HG02852 (cell line): ENCODE data around the gene LAYN.

Experiments used
- ATAC-seq: cut with Tn5 transposase; IDR thresholded peaks from one replicate; pipeline ENCODE4 v1.9.1; 2021; ENCODE audit warnings: mild to moderate bottlenecking, moderate library complexity; ENCODE audit not compliant: unreplicated experiment

Gene LAYN

DNA sequence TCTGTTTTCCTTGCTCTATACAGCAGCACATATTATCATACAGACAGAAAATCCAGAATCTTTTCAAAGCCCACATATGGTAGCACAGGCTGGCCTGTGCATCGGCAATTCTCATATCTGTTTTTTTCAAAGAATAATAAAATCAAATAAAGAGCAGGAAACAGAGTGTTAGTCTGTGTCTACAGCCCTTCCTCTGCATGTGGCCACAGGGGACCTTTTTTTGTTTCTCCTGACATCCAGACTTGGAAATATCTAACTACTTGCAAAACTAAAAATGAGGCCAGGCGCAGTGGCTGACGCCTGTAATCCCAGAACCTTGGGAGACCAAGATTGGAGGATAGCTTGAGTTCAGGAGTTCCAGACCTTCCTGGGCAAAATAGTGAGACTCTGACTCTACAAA is 20.3 kb downstream of the LAYN start:
- no peak for ATAC-seq

DNA sequence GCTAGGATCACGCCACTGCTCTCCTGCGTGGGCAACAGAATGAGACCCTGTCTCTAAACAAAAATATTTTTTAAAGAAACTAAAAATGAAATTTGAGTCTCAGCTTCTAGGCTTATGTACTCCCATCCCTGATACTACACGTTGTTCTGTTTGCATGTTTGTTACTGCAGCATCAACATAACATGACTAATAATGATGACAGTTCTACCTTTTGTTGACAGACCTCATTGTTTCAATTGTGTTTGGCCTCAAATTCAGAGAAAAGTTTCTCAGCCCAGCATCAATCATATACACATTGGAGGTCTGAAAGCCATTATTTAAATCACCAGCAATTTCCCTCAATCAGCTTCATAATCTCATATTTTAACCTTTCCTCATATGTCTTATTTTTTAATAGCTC is 20.8 kb downstream of the LAYN start:
- no peak for ATAC-seq

DNA sequence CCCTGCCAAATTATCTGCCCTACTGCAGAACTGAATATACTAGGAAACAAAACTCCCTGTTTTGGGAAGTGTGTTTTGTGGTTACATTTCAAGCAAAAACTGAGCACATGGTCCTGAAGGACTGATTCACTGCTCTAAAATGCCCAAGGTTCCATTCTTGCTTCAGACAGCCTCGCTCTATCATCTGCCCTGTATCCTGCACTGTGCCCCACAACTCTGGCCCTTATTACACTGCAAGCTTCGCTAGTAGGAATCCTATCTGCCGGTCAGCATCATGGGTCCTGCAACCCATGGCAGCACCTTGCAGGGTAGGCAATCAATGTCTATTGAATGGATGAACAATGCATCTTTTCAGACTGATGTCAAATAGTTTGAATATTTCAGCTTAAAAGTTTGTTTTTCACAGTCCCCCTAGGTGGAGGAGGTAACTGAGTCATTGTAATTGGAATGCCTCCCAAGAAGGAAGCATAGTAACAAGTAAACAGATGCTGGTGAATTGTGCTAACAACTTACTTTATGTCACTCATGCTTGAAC is 21.3 kb downstream of the LAYN start:
- no peak for ATAC-seq

DNA sequence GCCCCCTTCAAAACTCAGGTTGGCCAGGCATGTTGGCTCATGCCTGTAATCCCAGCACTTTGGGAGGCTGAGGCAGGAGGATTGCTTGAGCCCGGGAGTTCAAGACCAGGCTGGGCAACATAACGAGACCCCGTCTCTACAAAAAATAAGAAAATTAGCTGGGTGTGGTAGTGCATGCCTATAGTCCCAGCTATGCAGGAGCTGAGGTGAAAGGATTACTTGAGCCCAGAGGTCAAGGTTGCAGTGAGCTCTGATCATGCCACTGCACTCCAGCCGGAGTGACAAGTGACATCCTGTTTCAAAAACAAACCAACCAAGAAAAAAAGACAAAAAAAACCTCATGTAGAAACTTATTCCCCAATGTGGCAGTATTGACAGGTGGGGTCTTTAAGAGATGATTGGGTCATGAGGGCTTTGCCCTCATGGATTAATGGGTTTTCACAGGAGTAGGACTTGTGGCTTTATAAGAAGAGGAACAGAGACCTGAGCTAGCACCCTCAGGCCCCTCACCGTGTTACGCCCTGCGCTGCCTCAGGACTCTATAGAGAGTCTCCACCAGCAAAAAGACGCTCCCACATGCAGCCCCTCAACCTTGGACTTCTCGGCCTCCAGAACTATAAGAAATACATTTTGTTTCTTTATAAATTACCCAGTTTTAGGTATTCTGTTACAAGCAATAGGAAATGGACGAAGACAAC is 22.3 kb downstream of the LAYN start:
- ATAC-seq: no peak

DNA sequence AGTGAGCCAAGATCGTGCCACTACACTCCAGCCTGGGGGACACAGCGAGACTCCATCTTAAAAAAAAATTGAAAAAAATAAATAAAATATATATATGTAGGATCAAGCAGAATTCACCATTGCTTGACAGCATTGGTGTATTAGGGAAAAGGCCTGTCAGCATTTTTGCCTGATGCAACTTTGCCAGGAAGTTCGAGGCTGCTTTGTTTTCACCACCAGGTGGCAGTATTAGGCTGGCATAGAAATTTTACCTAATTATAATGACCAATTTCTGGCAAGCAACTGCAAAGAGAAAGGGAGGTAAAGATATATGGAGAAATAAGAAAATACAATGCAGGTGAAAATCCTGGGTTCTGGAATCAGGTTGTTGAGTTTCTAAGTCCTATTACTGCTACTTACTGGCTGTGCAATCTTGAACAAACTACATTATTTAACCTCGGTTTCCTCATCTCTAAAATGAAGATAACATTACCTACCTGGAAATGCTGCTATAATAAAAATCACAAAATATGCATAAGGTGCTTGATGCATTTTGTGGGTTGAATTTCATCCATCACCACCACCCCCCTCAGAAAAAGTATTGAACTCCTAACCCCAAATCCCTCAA is 24.7 kb downstream of the LAYN start:
- ATAC-seq: no peak

DNA sequence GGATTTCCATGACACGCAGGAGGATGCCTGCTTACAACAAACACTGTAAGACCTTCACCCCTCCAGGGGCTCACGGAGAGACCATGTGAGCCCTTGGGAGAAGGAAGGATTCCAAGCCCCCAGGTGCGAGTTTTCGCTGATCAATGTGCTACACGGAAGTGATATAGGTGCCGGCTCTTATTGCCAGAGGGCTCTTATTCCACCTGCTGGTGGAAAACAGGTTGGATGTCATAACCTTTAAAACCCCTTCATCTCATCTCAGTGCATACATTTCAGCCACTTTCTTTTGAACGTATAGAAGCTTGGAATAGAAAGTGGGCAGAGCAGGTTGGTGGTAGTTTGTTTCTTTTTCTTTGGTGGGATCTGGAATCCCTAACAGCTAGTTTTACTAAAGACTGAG is 25.8 kb downstream of the LAYN start:
- ATAC-seq: no peak

DNA sequence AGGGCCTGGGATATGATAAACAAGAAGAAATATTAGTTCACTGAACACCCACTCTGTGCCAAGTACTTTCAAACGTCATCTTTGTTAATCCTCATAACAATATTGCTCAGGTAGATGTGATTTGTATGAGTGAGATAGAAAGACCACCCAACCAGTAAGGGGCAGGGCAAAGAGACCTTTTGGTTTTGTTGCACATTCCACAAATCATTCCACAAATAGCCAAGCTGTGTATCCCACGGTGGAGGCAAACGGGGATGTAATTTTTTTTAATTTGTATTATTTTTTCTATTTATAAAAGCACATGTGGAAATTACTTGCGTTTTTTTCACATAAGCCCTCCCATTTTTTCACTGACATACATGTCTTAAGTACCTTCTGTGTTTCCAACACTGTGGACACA is 29.0 kb downstream of the LAYN start:
- ATAC-seq: no peak

DNA sequence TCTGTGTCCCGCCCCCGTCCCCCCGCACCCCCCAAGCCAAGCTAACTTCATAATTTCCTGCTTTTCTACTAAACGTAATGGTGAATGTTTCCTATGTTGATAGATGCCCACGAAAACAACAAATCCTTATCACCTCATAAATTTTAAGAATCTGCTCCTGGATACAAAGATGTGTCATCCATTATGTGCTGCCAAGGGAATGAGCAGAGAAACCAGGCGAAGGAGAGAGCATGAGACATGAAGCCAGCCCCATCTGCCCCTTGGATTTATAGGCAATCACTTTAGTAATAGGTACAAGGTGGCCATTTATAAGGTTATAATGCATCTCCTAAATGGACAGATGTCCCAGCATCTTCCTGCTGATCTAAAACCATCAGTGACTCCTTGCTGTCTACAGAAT is 30.3 kb downstream of the LAYN start:
- no peak for ATAC-seq

DNA sequence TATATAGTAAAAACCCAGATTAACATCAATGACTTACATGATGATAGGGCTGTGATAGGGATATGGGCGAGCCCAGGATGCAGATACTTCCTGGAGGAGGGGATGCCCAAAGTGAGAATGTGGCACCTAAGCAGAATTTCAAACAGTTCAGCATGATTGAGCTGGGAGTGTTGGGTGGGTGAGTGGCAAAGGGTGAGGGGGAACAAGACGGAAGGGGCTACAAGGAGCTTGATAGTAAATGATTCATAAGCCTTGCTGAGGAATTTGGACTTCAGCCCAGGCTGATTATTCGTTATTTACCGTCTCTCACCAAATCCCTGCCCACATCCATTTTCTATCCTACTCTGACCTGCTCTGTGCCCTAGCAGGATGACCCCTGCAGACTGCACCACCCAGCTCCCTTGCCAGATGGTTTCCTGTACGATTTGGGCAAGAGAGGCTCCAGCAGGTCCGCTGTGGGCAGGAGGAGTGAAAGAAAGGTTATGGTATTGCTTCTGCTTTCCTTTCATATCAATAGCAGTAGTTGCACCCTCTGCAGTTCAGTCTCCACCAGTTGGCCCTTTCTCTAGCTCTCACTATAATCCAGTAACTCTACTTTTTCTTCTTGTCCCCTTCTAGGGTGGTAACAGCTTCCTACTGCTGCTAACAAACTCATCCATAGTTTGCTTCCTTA is 31.4 kb downstream of the LAYN start:
- no peak for ATAC-seq

DNA sequence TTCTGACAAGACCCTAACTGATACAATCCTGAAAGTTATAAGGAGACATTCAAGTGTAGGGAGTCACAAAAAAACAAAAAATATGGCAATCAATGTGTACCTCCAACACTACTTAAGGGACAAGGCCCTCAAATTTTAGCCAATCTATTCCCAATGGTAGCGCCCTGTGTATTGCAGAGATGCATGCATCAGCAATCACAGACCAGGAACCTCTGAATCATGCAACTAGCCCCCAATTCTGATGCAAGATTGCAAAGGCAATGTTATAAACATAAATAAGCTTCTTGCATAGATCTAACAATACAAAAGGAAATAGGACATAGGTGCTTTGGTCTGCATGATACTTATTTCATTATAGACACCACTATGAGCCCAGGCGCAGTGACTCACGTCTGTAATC is 32.1 kb downstream of the LAYN start:
- no peak for ATAC-seq

DNA sequence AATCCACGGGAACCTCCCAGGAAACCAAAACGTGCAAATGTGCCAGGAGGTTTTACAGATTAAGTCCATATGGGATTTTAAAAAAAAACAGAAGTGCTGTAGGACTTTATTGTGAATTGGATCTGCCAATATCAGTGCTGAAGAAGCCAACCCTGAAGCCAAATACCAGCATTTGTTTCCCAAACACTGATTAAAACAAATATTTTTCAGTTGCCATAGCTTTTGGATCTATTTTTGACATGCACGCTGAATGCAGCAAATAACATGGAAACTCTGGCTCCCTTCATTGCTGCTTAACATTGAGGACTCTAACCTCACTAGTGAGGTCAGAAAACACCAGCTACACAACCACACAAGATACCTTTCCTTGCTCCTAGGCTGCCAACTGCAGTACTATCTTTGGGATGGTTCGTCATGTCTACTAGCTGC is 33.3 kb downstream of the LAYN start:
- ATAC-seq: no peak

DNA sequence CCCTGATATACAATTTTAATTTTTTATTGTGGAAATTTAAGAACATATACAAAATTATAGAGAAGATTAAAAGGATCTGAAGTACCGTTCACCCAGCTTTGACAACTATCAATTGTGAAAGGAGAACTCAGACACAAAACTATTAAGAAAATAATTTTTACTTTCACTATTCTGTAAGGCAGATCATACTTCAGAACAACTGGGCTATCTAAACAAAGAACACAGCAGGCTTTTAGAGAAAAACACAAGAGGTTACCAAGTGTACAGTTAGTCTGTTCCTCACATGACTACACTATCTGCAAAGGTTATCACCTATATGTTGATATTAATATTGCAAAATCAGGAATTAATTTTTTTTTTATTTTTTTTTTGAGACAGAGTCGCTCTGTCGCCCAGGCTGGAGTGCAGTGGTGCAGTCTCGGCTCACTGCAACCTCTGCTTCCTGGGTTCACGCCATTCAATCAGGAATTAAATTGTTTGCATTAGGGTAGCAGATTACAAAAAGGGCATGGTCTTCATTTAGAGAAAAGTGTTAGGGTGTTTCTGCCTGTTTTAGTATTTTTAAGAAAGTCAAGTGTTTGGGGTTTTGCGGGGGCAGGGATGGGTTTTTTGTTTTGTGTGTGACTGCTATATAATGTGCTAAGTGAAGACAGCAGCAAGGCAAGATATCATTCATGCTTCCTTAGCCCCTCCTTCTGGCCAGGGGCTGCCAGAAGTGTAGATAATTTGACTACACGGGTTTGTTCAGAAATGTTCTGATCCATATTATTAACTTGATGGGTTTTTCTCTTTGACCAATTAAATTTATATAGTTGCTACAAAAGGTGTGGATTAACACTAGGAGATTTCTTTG is 34.1 kb downstream of the LAYN start:
- ATAC-seq: no peak

DNA sequence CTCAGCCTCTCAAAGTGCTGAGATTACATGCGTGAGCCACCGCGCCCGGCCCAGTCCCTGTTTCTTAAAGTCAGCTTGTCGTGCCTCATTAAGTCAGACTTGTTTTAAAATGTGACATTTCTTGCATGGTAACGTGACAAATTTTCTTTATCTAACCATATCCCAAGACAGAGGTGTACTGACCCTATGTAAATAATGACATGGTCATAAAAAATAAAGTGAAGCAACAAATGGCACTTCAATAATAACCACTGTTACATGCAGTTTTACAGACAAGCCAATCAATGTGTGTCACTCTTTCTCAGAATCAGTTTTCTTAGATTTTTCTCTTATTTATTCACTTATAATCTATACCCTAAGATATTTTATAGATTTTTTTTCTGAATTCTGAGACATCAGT is 35.2 kb downstream of the LAYN start:
- ATAC-seq: no peak

DNA sequence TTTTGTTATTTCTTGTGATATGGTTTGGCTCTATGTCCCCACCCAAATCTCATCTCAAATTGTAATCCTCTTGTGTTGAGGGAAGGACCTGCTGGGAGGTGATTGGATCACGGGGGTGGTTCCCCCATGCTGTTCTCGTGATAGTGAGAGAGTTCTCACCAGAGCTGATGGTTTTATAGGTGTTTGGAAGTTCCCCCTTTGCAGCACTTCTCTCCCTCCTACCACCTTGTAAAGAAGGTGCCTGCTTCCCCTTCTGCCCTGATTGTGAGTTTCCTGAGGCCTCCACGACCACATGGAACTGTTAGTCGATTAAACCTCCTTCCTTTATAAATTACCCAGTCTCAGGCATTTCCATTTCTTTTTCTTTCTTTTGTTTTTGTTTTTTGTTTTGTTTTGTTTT is 37.3 kb downstream of the LAYN start:
- ATAC-seq: no peak

DNA sequence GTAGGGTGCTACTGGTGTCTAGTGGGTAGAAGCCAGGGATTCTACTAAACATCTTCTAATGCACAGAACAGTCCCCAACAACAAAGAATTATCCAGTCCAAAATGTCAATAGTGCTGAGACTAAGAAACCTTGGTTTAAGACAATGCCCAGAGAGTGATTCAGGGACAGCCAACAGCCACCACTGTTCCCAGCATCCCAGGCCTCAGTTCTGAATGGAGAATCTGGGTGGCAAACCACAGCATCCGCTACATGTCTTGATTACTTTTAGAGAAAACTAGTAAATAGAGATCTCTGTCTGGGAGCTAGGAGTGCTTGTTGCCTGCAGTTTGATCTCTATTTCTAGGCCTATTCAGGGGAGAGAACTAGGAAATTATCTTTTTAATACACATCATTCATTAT is 40.8 kb downstream of the LAYN start:
- no peak for ATAC-seq

DNA sequence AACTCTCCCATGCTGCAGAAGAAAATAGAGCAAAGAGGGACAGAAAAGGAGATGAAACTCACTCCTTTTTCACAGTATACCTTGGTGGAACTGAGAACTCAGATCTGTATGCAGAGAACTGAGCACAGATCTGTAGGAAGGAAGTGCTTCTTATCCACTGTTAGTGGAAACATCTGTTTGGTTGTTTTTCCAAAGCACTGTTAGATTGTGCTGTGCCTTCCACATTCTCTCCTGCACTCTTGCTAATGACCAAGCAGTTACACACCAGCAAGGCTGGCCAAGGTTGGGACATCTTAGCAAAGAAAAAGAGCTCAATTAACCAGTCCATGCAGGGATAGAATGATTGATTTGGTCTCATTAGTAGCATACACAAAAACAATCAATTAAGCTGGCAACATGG is 41.6 kb downstream of the LAYN start:
- ATAC-seq: no peak

DNA sequence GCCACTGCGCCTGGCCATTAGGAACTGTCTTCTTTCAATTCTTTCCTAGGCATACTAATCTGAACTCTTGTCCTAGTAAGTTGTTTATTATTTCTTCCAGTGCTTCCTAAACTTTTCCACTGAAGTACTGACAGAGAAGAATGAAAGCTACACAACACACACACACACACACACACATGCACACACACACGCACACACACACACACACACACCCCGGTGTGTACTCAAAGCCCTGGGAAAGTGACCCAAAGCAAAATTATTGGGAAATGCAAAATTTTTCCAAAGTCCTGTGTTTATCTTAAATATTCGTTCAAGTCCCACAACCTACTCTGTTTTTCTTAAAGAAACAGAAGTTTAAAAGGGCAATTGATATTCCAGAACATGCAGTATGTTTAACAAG is 42.4 kb downstream of the LAYN start:
- ATAC-seq: no peak

DNA sequence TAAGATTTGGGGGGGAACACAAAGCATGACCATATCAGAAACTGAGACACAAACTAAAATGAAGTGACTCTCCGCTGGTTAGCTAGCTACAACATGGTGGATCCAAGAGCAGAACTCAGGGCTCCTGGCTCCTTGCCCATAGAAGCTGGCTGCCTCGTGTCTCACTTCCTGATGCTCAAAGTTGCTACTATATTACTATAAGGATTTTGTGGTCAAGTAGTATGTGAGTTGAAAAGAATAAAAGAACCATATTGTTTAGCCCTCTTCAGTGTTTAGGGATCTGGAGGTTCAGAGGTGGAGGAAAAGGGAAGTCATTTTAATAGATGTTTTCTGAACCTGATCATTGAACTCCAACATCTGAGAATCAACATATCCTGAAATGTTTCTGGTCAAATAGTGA is 44.9 kb downstream of the LAYN start:
- ATAC-seq: no peak

DNA sequence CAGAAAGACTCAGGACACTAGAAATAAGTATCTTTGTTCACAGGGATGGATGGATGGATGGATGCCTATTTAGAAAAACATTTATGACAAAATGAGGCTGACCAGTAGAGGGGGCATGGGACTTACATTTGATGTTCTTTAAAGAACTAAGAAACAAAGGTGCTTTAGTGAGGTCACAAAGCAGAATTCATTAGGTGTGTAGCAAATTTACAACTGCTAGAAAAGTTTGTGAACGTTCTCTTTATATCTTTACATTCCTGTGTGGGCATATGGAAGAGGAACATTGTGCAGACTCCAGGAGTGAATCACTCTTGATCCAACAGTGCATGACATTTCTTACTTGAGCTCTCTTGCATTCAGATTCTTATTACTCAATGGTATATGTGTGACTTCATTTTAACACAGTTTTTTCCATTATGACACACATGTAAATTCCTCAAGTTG is 45.9 kb downstream of the LAYN start:
- no peak for ATAC-seq

DNA sequence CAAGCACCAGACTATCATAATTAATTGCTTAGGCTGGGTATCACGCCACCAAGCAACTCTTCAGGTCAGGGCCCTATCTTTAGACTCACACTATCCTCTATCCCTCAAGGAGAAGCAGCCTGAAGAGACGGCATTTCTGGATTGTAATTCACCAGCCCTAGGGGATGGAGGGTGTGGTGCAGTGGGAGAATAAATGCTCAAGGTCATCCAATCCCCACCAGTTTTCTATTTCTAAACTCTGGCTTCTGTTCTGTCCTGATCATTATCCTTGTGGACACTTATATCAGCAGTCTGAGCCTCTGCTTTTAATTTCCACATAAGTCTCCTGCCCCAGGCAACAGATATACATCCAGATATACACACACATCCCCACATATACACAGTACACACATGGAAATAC is 48.6 kb downstream of the LAYN start:
- no peak for ATAC-seq

DNA sequence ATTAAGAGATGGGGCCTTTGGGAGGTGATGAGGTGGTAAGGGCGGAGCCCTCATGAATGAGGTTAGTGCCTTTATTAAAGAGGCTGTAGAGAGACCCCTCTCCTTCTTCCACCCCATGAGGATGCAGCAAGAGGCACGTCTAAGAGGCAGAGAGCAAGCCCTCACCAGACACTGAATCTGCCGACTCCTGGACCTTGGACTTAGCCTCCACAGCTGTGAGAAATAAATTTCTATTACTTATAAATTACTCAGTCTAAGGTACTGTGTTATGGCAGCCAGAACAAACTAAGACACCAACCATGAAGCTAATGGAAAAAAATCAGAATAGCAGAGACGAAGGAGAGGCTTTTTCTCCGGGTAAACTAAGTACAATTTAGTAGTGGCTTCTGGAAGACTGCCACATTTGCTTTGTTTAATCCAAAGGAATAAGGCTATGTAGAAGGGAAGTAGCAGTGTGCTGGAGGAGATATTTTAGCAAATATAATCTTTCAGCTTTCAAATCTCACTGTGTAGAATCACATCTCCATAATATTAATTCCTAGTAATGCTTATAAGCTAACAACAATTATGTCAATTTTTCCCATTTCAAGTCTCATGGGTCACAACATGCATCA is 49.5 kb downstream of the LAYN start:
- ATAC-seq: no peak
